Caco-2 (cell line): ENCODE measurements around the gene GSDME. TPM values are rescaled to one million over a fixed set of nuclear protein-coding genes. Genes with fewer than 3 reads are reported as not detected.

Experiments
- BruUV-seq: library from RNA; stranded (reverse); fragments of 400-500 nt; replicated peaks from 2 replicates; lab custom pipeline; 2021; lab: Mats Ljungman, UMichigan
- CTCF ChIA-PET: fragments of 300-600 bp; sonication (Branson Sonifier 250); formaldehyde crosslinking; loops from one replicate; lab custom pipeline; 2022; ENCODE audit warnings: antibody characterized with exemption; lab: Charles Lee
- POLR2A ChIA-PET: fragments of 300-600 bp; sonication (Branson Sonifier 250); formaldehyde crosslinking; loops from one replicate; lab custom pipeline; 2022; ENCODE audit warnings: antibody characterized with exemption; lab: Charles Lee
- DNase-seq, 2 experiments: peaks; one replicate each; pipeline versions ENCODE4 v3.0.0 to v3.0.0-alpha.2; 2020 to 2022
- H3K27me3 ChIP-seq: replicated peaks from 2 replicates; pipeline ENCODE4 v1.6.0; 2011; ENCODE audit warnings: low read length; ENCODE audit not compliant: control insufficient read depth, insufficient read depth
- H3K36me3 ChIP-seq: 2 replicates; pipeline ENCODE4 v1.5.1; 2011; ENCODE audit warnings: low read length; ENCODE audit not compliant: control insufficient read depth, insufficient read depth
- H3K4me1 ChIP-seq: fragments of 250-450 bp; sonication (Bioruptor Pico); 2 replicates; pipeline ENCODE4 v1.5.1; 2020; ENCODE audit warnings: mild to moderate bottlenecking
- H3K4me3 ChIP-seq: 2 replicates; pipeline ENCODE4 v1.5.1; 2011; ENCODE audit warnings: low read depth, mild to moderate bottlenecking, control low read depth, low read length
- H3K9me3 ChIP-seq: fragments of 250-450 bp; sonication (Bioruptor Pico); 2 replicates; pipeline ENCODE4 v1.5.1; 2020; ENCODE audit warnings: mild to moderate bottlenecking, moderate library complexity
- H3K27ac Mint-ChIP-seq: one replicate; pipeline ENCODE4 v1.8.0; 2022; ENCODE audit warnings: mixed read lengths; ENCODE audit not compliant: unreplicated experiment
- H3K27me3 Mint-ChIP-seq: one replicate; pipeline ENCODE4 v1.8.0; 2022; ENCODE audit warnings: mixed read lengths; ENCODE audit not compliant: insufficient read depth, unreplicated experiment
- H3K36me3 Mint-ChIP-seq: one replicate; pipeline ENCODE4 v1.8.0; 2022; ENCODE audit warnings: mild to moderate bottlenecking, mixed read lengths; ENCODE audit not compliant: insufficient read depth, unreplicated experiment
- H3K4me1 Mint-ChIP-seq: one replicate; pipeline ENCODE4 v1.8.0; 2022; ENCODE audit warnings: low read depth, mixed read lengths; ENCODE audit not compliant: unreplicated experiment
- H3K4me3 Mint-ChIP-seq: one replicate; pipeline ENCODE4 v1.8.0; 2022; ENCODE audit warnings: mild to moderate bottlenecking, moderate library complexity, mixed read lengths; ENCODE audit not compliant: unreplicated experiment
- H3K9me3 Mint-ChIP-seq: one replicate; pipeline ENCODE4 v1.8.0; 2022; ENCODE audit warnings: mixed read lengths; ENCODE audit not compliant: unreplicated experiment
- CTCF ChIP-seq, 2 experiments: fragments of 200-600 bp in 1 of 2; IDR thresholded peaks; 1 replicate in 1 of 2; 2 replicates in 1 of 2; pipeline versions ENCODE4 v1.5.1 to v1.8.0; 2011 to 2022; ENCODE audit warnings: antibody characterized with exemption in 1 of 2, control low read depth in 1 of 2, inconsistent platforms in 1 of 2, low read depth in 1 of 2, low read length in 1 of 2, mild to moderate bottlenecking in 1 of 2, moderate library complexity in 1 of 2; ENCODE audit not compliant: insufficient read depth in 1 of 2, severe bottlenecking in 1 of 2, unreplicated experiment in 1 of 2
- intact Hi-C: fragments of 100-400 bp; cut with micrococcal nuclease; formaldehyde crosslinking; loops from one replicate; pipeline ENCODE4 v1.10.0; 2022; ENCODE audit not compliant: unreplicated experiment
- total RNA-seq: library from RNA; stranded (reverse); gene quantifications from 2 replicates; pipeline ENCODE4 v1.2.3, GENCODE V29; 2022

Gene GSDME
- total RNA-seq, 1 experiment from 2014 or later: 35.2 TPM

- H3K4me3 ChIP-seq: no peak overlapping the region
- no TSS peak for BruUV-seq
- peaks cover 31% of the 10 kb centered on the region for H3K36me3 Mint-ChIP-seq
- H3K4me1 Mint-ChIP-seq: peaks cover 35% of the 10 kb centered on the region
- no peak for TF ChIP-seq CTCF (IDR thresholded peaks at IDR 0.05; ENCODE audit: insufficient read depth in 1 of 2, low read depth in 1 of 2, low read length in 1 of 2, severe bottlenecking in 1 of 2, unreplicated experiment in 1 of 2)
- ChIA-PET POLR2A (interaction anchor here (0.7 kb wide), 1 partner anchor 873 kb away, joined by 3 read pairs; no protein-coding TSS in a partner anchor), CTCF (no interaction called here)
- peaks cover 28% of the 10 kb centered on the region for H3K4me1 ChIP-seq
- H3K4me3 Mint-ChIP-seq: peak overlapping the region; percentile 25
- H3K9me3 Mint-ChIP-seq: peaks cover 6% of the 10 kb centered on the region
- no peaks in the 10 kb centered on the region for H3K27me3 ChIP-seq
- H3K27me3 Mint-ChIP-seq: no peaks in the 10 kb centered on the region
- no peak for DNase-seq
- intact Hi-C loops: no loop called here
- peak overlapping the region; percentile 10 for H3K27ac Mint-ChIP-seq
- peaks cover 1% of the 10 kb centered on the region; the same call in 1 of the 2 replicates for H3K36me3 ChIP-seq
- H3K9me3 ChIP-seq: no peaks in the 10 kb centered on the region; the same call in 1 of the 2 replicates
Measured at GRCh38 chr7:24793982-24794648, 36.9 kb upstream of the GSDME start.

GRCh38 chr7:24788961-24789576, 31.8 kb upstream of the GSDME start:
- CTCF ChIA-PET: no interaction called here
- peaks cover 8% of the 10 kb centered on the region for H3K36me3 Mint-ChIP-seq
- H3K4me3 Mint-ChIP-seq: no peak overlapping the region
- H3K27me3 Mint-ChIP-seq: no peaks in the 10 kb centered on the region
- POLR2A ChIA-PET: interaction anchor here (0.8 kb wide), 1 partner anchor 48 kb away, joined by 3 read pairs; no protein-coding TSS in a partner anchor
- no peak overlapping the region for H3K4me3 ChIP-seq
- H3K27ac Mint-ChIP-seq: no peak overlapping the region
- H3K9me3 Mint-ChIP-seq: peaks cover 19% of the 10 kb centered on the region
- intact Hi-C loops: loop anchor here (1.0 kb wide), 1 partner anchor 48 kb away; no protein-coding TSS in a partner anchor
- TF ChIP-seq CTCF (IDR thresholded peaks at IDR 0.05; ENCODE audit: insufficient read depth in 1 of 2, low read depth in 1 of 2, low read length in 1 of 2, severe bottlenecking in 1 of 2, unreplicated experiment in 1 of 2): no peak
- DNase-seq: no peak
- H3K9me3 ChIP-seq: no peaks in the 10 kb centered on the region; the same call in 1 of the 2 replicates
- no peaks in the 10 kb centered on the region for H3K27me3 ChIP-seq
- H3K36me3 ChIP-seq: peaks cover 1% of the 10 kb centered on the region; the same call in 1 of the 2 replicates
- BruUV-seq: no TSS peak
- peaks cover 23% of the 10 kb centered on the region for H3K4me1 ChIP-seq
- peaks cover 13% of the 10 kb centered on the region for H3K4me1 Mint-ChIP-seq

GRCh38 chr7:24788075-24788474, 30.8 kb upstream of the GSDME start:
- Mint-ChIP-seq H3K27ac (no peak overlapping the region), H3K27me3 (no peaks in the 10 kb centered on the region), H3K4me1 (peaks cover 8% of the 10 kb centered on the region), H3K9me3 (peaks cover 19% of the 10 kb centered on the region), H3K36me3 (peaks cover 5% of the 10 kb centered on the region), H3K4me3 (no peak overlapping the region)
- Histone ChIP-seq H3K9me3 (no peaks in the 10 kb centered on the region; the same call in 1 of the 2 replicates), H3K36me3 (peaks cover 1% of the 10 kb centered on the region; the same call in 1 of the 2 replicates), H3K4me1 (peaks cover 20% of the 10 kb centered on the region; the same call in 1 of the 2 replicates), H3K4me3 (no peak overlapping the region), H3K27me3 (no peaks in the 10 kb centered on the region)
- intact Hi-C loops: no loop called here
- no TSS peak for BruUV-seq
- ChIA-PET CTCF (no interaction called here), POLR2A (no interaction called here)
- DNase-seq: no peak
- peak; percentile 35 to 70 for TF ChIP-seq CTCF (IDR thresholded peaks at IDR 0.05; ENCODE audit: insufficient read depth in 1 of 2, low read depth in 1 of 2, low read length in 1 of 2, severe bottlenecking in 1 of 2, unreplicated experiment in 1 of 2)
